HG02943 (cell line): Measurements from ENCODE around the gene PEF1.

ENCODE experiments used
- ATAC-seq: cut with Tn5 transposase; IDR thresholded peaks from one replicate; pipeline ENCODE4 v1.9.1; 2021; ENCODE audit warnings: mild to moderate bottlenecking, low read depth, moderate library complexity; ENCODE audit not compliant: unreplicated experiment

PEF1 gene

DNA sequence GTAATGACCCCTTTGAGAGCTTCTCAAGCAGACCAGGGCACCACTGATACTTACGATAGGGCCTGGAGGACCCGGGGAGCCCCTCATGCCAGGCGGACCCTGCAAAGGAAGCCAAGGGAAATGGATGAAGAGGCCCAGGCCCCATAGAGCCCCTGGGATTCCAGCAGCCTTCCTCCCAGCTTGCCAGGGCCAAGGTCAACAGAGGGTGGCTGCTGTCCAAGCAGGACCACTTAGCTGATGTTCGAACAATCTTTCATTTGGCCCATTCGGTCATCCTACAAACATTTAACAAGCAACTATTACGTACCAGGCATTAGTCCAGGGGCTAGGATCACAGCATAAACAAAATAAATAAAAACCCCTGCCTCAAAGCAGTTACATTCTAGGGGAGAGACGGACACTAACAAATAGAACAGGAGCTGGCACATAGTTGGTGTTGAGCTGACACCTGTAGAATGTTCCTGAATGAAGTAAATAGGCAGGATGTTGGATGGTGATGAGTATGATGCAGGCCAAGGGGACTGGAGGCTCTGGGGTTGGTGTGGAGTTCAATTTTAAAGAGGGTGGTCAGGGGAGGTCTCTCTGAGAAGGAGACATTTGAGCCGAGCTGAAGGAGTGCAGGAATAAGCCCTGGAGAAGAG is 27.0 kb upstream of the PEF1 start:
- no peak for ATAC-seq

DNA sequence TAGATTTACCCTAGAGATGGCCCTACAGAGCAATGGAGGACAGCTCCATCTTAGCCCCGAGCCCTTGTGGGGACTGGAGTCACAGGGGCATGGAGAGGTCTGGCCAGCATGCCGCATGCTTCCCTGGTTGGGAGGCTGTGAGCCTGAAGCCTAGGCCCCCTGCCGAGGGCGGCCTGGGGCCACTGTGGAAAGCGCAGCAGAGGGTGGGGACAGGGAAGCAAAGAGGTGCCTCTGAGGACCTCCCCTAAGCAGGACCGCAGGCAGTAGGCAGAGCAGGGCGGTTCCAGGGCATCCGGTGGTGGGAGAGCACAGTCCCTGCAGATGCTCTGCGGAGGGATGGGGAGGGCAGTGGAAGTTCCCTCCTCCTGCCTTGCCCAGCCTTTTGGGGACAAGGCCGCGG is 26.5 kb upstream of the PEF1 start:
- no peak for ATAC-seq

DNA sequence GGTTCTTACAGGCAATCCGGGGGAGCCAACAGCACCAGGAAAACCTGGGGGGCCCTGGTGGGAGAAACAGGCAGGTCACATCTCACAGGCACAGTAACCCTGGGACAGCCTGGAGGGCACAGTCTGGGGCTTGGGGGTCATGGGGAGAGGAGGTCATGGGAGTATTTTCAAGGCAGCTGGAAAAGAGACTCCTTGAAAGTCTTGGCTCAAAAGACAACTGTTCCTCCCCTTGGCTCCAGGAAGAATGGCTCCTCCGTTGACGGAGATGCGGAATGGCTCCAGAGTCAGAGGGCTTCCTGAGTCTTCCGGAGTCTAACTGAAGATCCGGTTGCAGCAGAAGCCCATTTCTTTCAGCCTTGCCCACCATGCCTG is 25.9 kb upstream of the PEF1 start:
- no peak for ATAC-seq

DNA sequence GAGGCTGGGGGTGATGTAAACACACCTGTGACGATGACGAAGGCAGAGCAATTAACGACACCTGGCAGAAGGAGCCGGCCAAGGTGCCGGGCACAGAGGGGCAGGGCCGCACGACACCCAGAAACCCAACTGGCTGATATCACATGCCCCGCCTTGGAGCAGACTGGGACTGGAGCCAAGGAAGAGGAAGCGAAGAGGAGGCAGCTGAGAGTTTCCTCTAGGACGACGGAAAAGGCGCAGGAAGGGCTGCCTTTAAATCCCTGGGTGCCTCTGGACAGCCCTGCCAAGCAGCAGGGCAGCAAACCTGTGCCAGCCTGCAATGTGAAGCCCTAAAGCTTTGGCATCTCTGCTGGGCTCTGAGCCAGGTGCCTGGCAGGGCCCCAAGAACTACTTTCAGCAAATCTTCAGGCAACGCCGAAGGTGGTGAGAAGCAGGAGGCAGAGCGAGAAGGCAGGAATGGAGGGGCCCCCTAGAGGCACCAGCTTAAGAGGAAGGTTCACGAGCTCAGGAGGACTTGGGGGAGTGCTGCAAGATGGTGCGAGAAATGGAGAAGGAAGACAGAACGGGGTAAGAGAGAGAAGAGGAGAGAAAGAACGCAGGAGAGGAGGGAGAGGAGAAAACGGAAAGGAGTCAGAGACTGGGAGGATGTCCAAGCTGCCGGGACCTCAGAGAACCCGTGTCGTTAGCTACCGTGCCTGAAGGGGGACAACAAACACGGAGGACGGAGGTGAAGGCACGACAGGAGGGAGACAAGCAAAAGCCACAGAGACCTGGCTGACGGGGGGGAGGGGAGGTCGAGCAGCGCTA is 25.3 kb upstream of the PEF1 start:
- ATAC-seq = no peak

DNA sequence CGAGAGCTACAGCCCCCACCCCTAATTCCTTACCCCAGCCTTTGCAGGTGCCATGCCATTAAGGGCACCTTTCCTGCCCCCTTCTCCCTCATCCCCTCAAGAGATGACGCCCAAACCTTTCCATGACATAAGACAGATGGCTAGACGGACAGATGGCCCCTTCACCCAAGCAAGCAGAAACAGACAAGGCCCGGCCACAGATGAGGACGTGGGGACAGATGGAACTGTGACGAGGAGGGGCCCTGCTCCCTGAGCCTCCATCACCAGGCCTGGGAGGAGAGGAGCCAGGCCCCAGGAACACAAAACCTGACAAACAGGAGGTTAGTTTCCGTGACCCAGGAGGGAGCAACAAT is 24.7 kb upstream of the PEF1 start:
- no peak for ATAC-seq

DNA sequence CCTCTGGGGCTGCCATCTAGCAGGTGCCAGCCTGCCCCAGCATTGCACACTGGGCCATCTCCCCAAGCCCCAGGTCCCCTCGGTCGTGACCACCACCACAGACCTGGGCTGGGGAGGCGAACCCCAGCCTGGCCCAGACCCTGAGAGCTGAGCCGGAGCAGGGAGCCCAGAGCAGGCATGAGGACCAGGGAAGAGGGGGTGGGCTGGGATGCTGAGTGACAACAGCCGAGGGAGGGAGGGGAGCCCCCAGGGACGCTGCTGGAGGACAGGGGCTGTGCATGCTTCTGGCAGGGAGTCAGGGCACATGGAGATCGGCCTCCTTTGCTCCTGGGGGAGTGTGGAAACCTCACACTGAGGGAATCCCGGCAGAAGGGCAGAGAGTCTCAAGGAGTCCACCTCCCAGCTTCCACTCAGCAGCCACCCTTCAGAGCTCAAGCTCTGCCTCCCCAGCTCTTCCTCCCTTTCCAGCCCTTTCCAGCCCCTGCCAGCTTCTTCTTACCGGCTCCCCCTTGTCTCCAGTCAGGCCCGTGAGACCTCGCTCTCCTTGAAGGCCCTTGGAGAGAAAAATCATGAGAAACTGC is 23.7 kb upstream of the PEF1 start:
- ATAC-seq = no peak

DNA sequence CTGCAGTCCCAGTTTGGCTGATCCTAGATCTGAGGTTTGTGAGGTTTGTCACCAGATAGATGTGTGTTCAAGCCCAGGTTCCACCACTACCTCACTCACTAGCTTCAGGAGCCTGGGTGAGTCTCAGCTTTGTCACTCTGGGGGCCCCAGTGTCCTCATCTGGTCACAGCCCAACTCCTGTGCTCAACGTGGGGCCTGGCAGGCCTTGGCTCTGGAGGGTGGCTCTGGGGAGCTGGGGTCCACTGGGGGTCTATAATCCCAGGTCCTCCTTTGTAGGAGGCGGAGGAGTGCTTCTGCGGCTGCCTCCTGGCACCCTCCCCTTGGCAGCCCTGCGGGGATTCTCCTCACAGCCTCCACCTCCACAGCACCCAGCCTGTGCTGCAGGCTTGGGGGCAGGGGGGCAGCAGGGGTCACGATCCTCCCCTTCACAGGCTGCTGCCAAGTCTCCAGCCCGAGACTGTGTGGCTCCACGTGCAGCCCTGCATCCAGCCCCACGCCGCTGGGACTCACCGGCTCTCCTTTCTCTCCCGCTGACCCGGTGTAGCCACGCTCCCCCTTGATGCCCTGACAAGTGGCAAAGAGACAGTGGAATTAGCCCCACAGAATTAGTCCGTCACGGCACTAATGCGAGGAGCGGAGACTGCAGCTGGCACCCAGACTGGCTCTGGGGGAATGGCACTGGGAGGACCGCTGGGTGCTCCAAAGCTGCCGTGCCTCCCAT is 22.5 kb upstream of the PEF1 start:
- ATAC-seq = no peak

DNA sequence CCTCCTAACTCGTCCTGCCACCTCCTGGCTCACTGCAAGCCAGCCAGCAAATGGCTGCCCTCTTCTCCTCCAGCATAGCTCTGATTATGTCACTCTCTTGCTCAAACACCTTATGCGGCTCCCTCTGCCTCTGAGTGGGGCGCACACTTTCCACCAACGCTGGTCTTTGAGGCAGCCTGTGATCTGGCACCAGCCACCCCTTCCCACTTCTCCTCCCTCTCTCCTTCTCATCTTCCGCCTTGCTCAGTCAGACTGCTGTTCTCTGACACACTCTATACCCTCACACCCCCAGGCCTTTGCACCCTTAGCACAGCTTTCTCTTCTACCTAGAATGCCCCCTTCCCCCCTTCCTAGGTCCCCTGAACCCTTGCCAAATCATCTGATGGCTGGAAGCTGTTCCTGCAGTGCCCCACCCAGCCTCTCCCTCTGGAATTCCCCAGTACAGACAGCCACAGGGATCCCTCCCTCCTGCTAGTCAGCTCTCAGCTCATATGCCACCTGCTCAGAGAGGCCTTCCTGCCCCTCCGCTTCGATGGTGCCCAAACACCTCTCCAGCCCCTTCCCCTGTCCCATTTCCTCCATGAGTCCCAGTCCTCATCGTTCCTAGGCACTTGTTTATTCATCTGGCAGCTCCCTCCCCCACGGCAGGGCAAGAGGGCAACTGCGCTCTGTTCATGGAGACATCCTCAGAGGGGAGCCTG is 21.7 kb upstream of the PEF1 start:
- ATAC-seq = no peak

DNA sequence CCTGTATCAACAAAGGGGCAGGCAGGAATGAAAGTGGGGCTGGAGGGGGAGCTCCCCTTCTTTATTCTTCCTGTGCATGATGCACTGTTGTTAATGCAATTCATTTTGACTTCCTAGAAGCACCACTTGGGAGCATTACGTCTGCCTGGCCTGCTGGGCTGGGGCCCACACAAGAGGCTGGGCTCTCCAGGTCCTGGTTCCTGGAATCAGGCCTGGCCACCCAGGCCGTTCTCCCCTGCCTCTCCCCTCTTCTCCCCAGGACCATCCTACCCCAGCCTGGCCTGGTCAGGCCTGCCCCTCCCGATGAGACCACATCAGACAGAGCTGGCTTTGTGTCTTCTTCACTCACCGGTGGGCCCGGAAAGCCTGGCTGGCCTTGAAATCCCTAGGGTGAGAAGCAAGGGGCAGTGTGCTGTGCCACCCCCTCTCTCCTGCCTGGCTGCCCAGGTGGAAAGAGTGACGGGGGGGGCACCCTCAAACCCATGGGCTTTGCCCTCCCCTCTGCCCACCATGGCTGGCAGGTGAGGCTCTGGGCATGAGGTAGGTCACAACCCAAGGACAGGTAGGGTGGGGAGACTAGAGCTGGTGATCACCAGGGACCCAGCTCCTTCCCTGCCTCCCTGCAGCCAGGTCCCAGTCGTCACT is 20.7 kb upstream of the PEF1 start:
- ATAC-seq = no peak

DNA sequence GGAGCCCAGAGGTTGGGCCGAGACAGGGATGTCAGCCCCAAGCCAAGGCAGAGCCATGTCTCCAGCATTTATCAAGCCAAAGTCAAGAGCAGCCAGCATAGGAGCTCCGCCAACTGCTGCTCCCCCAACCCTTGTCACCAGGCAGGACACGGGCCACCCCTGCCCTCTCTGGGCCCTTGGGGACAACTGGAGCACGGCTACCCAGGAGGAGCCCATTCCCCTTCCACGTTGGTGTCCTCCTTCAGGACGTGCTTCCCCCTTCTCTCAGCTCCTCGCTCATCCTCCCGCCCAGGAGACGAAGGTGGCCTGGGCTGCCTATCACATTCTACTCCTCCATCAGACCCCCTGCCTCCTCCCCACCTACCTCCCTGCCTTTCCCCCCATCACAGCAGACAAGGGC is 19.9 kb upstream of the PEF1 start:
- no peak for ATAC-seq

DNA sequence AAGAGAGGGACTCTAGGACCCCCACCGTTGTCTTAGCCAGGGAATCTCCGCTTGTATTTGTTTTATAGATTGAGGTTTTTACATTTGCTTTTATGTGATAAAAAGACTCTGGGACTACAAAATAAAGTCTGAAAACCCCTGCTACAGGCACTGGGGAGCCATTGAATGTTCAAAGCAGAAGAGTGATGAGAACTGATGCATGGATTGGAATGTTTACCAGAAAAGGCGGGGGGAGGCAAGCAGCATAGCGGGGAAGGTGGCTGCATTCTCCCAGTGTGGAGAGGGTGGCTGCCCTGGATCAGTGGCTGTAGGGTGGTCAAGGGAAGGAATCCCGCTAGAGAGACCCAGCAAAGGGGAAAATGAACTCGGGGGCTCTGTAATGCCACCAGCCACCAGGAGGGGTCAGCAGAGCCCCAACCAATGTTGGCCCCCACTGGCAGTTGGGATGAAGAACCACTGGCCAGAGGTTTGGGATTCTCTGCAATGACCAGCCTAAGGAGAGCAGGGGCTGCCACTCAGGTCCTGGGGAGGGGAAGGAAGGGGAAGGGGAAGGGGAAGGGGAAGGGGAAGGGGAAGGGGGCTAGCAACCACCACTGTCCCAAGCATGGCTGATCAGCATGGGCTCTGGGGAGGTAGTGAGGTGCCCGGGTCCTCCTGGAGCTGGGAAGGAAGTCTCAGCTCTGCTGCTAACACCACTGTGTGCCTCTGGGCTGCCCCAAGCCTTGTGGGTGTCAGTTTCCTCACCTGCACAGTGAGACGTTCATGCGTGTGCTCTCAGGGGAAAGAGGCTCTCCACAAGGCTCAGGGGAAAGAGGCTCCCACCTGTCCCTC is 19.2 kb upstream of the PEF1 start:
- ATAC-seq = no peak

DNA sequence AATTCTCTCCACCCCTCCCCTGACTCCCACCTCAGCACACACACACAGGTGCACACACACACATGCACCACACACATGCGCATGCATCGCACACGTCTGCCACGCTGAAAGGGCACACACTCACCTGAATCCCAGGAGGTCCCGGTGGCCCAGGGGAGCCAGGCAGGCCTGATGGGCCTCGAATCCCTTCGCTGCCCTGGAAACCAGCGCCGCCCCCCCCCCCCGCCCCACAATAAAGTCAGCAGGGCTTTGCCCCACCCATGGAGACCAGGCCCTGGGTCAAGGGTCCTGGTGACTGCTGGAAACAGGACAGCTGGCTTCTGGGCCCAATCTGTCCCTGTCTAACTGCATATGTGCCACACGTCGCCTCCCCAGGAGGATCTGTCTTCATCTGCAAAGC is 17.8 kb upstream of the PEF1 start:
- no peak for ATAC-seq

DNA sequence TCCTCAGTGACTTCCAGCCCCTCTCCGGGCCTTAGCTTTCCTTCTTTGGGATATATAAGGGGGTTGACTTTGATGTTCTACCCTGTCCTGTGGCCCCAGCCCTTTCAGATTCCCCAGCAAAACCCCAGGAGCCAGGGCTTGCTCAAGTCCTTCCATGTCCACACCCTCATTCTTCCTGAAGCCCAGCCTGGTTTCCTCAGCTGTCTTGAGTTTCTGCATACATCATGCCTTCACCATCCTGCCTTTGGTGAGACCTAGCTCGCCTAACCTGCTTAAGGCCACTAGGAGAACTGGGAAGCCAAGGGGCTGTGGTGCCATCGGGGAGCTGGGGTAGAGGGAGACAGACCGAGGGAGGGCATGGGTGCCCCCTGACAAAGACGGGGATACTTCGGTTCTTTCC is 17.2 kb upstream of the PEF1 start:
- ATAC-seq = no peak

DNA sequence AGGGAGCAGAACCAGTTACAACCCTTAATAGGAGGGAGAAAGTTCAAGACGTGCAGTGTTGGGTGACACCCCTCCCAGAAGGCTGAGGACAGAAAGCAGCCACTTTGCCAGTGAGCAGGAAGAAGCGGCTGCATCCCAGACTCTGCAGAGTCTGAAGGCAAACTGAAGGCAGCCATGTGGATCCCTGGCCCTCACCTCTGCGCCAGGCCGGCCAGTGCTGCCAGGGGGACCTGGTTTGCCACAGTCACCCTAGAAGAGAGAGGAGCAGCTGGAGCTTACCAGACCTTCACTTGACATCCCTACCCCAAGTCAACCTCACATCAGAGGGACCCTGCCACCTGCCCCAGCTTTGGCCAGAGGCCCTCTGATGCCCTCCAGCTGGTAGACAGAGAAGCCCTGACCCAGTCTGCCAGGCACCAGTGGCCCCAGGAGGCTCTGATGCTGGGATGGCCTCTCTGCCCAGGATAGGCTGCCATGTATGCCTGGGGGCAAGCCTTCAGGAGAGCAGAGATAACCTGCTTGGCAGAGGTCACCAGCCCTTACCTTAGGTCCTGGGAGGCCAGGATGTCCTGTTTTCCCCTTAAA is 16.3 kb upstream of the PEF1 start:
- ATAC-seq = no peak

DNA sequence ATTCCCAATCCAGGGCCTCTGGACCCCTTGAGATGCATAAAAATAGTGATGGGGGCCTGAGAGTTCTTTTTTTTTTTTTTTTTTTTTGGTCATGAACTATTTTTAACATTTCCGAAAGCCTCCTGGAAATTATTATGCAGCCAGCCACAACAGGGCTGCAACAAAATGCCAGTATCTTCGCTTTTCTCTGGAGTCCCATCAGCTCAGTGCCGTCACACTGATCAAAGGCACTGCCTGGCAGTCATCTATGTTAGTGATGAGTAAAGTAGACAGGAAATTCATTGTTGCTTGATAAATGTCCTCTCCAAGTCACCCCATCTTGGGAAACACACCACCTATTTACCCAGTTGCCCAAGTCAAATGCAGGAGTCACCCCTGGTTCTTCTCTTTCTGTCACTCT is 15.2 kb upstream of the PEF1 start:
- ATAC-seq = no peak

DNA sequence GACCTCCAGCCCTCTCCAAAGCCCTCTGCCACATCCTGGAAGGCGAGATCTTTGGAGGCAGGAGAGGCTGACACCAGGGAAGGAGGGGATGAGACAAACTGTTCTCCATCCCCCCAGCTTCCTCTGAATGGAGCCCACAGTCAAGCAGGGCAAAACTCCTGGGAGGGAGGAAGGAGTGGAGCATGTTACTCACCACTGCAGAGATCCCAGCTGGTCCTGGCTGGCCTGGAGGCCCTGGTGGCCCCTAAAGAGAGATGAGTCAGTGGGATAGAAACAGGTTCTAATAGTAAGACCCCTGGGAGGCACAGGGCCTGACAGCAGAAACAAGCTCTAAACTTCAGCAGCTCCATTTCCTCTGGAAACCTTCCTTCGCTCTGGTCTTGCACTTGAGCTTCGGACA is 14.0 kb upstream of the PEF1 start:
- no peak for ATAC-seq

DNA sequence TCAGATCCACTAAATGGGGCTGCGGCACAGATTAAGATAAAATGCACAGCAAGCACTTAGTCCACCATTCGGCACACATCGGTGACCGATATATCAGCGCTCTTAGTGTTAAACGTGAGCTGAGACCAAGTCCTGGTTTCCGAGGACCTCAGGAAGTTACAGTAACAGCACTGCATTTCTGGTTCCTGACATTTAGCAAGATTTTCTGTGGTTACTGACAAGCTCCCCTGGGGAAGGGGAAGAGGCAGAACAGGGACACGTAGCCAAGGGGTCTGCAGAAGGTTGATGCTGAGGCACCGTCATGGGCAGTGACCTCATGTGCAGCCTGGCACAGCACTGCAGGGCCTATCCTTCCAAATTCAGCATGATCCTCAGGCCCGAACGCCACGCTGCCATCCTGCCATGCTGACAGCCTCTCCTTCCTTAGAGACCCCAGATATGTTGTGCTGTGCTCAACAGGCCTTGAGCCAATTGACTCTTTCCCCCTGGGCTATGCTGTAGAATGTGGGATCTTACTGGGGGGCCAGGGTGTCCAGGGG is 13.4 kb upstream of the PEF1 start:
- ATAC-seq = no peak

DNA sequence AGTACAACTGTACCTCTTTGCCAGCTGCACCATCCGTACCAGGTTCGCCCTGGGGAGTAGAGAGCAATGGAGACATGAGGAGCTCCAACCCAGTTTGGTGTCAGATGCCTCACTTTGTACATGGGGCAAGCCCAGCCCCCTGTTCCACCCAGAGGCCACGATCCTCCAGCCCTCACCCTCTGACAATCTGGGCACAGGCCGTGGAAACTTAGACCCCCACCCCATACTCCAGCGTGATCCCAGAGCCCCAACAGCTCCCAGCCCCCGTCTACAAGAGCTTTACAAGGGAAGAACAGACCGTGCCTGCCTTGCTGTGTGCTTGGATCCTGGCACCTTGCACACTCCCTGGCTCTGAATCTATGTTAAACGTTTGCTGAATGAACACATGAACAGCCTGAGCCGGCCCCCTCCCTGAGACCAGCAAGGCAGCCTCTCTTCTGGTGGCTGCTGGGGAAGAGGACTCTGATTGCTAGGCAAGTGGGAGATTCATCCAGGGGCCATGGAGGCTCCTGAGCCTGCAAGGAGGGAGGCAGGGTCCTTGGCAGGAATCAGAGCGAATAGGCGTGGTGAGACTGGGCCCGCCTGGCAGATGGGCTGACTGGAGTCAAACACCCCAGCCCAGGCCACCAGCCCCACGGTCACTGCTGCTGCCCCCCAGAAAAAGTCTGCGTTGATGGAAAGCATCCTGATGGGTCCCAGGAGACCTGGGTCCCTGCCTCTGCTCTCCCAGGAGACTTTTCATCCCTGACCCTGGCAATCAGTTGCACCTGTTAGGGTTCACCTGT is 12.5 kb upstream of the PEF1 start:
- no peak for ATAC-seq
